ENCODE measurements around the gene LAMA3.
A peak's percentile ranks its signal among the peaks of the same experiment; 100 is the strongest.

Gene LAMA3

DNA sequence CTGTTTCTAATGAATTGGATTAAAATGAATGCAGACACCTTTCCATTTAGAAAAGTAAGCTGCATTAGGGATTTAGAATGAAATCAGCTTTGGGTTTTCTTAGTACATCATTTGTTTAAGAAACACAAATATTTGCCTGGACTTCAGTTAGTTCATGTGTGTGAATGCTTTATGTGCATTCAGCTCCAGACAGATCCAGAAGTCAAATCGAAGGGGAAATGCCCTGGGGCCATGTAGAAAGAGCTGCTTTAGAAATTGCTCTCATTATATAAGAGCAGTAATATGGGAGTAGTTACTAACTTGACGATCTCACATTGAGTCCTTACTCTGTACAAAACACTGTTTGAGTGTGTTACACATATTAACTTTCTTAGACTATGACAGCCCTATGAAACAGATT is 237.3 kb downstream of the LAMA3 start:
- TF ChIP-seq JUND (IDR thresholded peaks at IDR 0.05; ENCODE audit: low read depth): no peak
- in situ Hi-C loops (cut with HindIII; ENCODE audit: low pct_unique_long_range_greater_than_20kb, low sequenced_read_pairs): no loop called here
- DNase-seq (ENCODE audit: low read depth in 1 of 2, low spot score in 1 of 2): peak in 1 of 2 experiments; percentile 23

GRCh38 chr18:23927821-23928746 is 238.8 kb downstream of the LAMA3 start:
- no peak for DNase-seq (ENCODE audit: low read depth in 1 of 2, low spot score in 1 of 2)
- in situ Hi-C loops (cut with HindIII; ENCODE audit: low pct_unique_long_range_greater_than_20kb, low sequenced_read_pairs): no loop called here

DNA sequence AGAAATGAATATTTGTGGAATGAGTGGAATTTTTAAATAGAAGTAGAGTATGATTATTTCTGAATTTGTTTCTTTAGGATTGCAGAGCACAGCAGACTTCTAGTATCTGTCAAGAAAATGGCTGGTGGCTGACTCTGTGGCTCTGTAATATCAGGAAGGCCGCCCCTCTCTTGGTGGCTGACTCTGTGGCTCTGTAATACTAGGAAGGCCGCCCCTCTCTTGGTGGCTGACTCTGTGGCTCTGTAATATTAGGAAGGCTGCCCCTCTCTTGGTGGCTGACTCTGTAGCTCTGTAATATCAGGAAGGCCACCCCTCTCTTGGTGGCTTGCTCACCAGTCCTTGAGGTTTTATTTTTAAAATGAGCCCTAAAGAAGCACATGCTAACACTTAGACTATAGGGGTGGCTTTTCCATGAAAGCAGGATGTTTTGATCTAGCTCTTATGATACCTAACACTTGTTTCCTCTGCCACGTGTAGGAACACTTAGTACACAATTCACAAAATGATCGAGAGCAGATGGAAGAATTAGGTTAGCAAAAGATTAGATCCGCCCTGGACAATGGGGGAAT is 240.2 kb downstream of the LAMA3 start:
- in situ Hi-C loops (cut with HindIII; ENCODE audit: low pct_unique_long_range_greater_than_20kb, low sequenced_read_pairs): no loop called here
- DNase-seq (ENCODE audit: low read depth in 1 of 2, low spot score in 1 of 2): no peak
- TF ChIP-seq JUND (IDR thresholded peaks at IDR 0.05; ENCODE audit: low read depth): no peak

More at GRCh38 chr18:23927821-23928746, 238.8 kb downstream of the LAMA3 start:
- no peak for TF ChIP-seq JUND (IDR thresholded peaks at IDR 0.05; ENCODE audit: low read depth)

DNA sequence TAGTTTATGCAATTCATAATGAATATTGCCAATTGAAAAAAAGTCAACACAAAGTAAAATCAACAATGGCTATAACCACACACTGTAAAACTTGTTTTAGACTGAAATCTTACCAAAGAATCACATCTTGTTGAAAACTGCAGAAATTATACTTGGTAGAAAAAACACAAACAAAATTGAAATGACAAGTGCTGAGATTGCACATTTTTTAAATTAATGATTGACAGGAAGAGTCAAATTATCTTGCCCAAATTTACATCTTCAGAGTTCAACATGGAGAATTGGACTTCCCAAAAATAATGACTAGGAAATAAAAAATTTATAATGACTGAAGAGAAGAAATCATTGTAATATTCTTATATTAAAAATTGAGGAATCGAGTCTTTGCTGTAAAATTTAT is 240.7 kb downstream of the LAMA3 start:
- in situ Hi-C loops (cut with HindIII; ENCODE audit: low pct_unique_long_range_greater_than_20kb, low sequenced_read_pairs): no loop called here
- DNase-seq (ENCODE audit: low read depth in 1 of 2, low spot score in 1 of 2): no peak

GRCh38 chr18:23932385-23933067 is 243.3 kb downstream of the LAMA3 start:
- no peak for TF ChIP-seq JUND (IDR thresholded peaks at IDR 0.05; ENCODE audit: low read depth)
- DNase-seq (ENCODE audit: low read depth in 1 of 2, low spot score in 1 of 2): no peak
- in situ Hi-C loops (cut with HindIII; ENCODE audit: low pct_unique_long_range_greater_than_20kb, low sequenced_read_pairs): no loop called here

More for the DNA sequence above, 240.7 kb downstream of the LAMA3 start:
- no peak for TF ChIP-seq JUND (IDR thresholded peaks at IDR 0.05; ENCODE audit: low read depth)

GRCh38 chr18:23933407-23933806 is 244.2 kb downstream of the LAMA3 start:
- TF ChIP-seq JUND (IDR thresholded peaks at IDR 0.05; ENCODE audit: low read depth): no peak
- DNase-seq (ENCODE audit: low read depth in 1 of 2, low spot score in 1 of 2): no peak
- in situ Hi-C loops (cut with HindIII; ENCODE audit: low pct_unique_long_range_greater_than_20kb, low sequenced_read_pairs): no loop called here

GRCh38 chr18:23934252-23934651 is 245.0 kb downstream of the LAMA3 start:
- TF ChIP-seq JUND (IDR thresholded peaks at IDR 0.05; ENCODE audit: low read depth): no peak
- in situ Hi-C loops (cut with HindIII; ENCODE audit: low pct_unique_long_range_greater_than_20kb, low sequenced_read_pairs): no loop called here
- DNase-seq (ENCODE audit: low read depth in 1 of 2, low spot score in 1 of 2): no peak

DNA sequence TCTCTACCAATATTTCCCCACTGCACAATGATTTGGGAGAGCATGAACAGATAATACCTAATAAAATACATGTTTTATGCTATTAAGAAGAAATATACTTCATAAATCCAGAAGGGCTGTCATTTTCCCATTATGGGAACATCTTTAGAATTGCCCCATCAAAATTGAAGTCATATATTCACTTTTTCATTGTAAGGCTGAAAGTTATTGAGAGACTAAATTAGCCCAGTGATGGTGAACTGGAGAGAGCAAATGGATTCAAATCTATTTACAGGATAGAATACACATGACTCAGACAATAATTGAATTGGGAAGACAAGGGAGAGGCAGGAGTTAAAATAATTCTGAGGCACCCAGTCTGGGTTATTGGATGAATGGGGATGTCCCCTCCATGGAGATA is 245.6 kb downstream of the LAMA3 start:
- in situ Hi-C loops (cut with HindIII; ENCODE audit: low pct_unique_long_range_greater_than_20kb, low sequenced_read_pairs): no loop called here
- no peak for DNase-seq (ENCODE audit: low read depth in 1 of 2, low spot score in 1 of 2)
- no peak for TF ChIP-seq JUND (IDR thresholded peaks at IDR 0.05; ENCODE audit: low read depth)

DNA sequence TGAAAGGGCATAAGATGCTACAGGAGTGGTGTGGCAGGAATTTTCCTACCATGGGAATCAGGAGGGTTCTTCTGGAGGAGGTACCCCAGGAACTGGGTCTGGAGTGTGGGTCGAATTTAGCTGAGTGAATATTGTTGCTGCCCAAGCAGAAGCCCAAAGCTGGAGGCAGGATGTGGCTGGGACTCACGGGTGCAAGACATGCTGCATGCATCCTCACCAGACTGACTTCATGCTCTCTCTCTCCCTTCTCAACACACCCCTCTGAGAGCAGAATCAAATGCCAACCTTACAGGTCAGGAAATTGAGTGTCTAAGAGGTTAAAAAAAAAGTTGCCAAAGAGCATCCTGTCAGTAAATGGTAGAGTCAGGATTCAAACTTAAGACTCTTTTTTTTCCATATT is 246.6 kb downstream of the LAMA3 start:
- DNase-seq (ENCODE audit: low read depth in 1 of 2, low spot score in 1 of 2): no peak
- in situ Hi-C loops (cut with HindIII; ENCODE audit: low pct_unique_long_range_greater_than_20kb, low sequenced_read_pairs): no loop called here
- no peak for TF ChIP-seq JUND (IDR thresholded peaks at IDR 0.05; ENCODE audit: low read depth)

- in situ Hi-C loops (cut with HindIII; ENCODE audit: low pct_unique_long_range_greater_than_20kb, low sequenced_read_pairs): no loop called here
- TF ChIP-seq JUND (IDR thresholded peaks at IDR 0.05; ENCODE audit: low read depth): no peak
- DNase-seq (ENCODE audit: low read depth in 1 of 2, low spot score in 1 of 2): no peak
These were observed 247.2 kb downstream of the LAMA3 start for GRCh38 chr18:23936381-23936958.

DNA sequence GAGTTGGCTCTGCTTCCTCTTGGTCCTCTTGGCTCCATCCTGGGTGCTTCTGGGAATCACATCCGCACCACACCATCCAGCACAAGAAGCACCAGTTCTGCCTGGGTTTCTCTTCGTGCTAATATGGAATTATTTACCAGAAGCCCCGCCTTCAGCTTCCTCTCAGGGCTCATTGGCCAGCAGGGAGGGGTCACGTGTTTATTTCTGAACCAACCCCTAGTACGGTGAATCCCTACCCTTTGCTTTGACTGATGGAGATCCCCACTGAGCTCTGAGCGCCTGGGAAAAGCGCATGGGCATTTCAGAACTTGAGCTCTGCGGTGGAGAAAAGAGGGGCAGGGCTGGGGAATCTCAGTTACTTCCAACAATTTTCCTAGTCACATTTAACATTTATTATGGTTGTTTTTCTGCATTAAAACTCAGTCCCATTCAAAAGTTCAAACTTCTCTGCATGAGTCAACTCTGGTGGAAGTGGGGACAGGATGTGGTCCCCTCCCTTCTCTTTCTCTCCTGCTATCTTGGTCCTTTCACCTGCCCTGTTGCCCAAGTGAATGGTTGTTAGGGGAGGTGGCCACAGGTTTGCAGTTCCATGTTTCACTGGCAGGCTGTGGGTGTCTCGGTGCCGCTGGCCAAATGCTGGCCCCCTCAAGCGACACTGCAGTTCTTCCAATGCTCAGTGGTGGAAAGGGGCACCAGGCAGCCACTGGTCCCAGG is 248.9 kb downstream of the LAMA3 start:
- TF ChIP-seq JUND (IDR thresholded peaks at IDR 0.05; ENCODE audit: low read depth): no peak
- in situ Hi-C loops (cut with HindIII; ENCODE audit: low pct_unique_long_range_greater_than_20kb, low sequenced_read_pairs): no loop called here

DNA sequence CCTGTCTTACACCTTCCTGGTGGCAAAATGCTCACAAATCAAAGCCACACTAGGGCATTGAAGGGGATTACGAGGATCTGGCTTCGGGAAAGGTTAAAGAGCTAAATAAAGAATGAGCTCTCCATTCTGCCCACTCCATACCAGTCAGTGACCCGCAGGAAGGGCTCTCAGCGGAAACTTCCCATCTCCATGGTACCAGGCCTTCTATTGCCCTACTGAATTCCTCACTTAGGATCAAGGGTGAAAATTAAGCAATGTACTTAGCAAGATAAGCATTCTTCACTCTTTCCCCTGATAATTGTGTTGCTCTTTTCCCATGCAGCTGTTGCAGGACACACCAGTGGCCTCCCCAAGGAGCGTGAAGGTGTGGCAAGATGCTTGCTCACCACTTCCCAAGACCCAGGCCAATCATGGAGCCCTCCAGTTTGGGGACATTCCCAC is 249.7 kb downstream of the LAMA3 start:
- no peak for TF ChIP-seq JUND (IDR thresholded peaks at IDR 0.05; ENCODE audit: low read depth)
- in situ Hi-C loops (cut with HindIII; ENCODE audit: low pct_unique_long_range_greater_than_20kb, low sequenced_read_pairs): no loop called here
- DNase-seq (ENCODE audit: low read depth in 1 of 2, low spot score in 1 of 2): no peak

More for the DNA sequence above, 248.9 kb downstream of the LAMA3 start:
- no peak for DNase-seq (ENCODE audit: low read depth in 1 of 2, low spot score in 1 of 2)

All from T47D (cell line).